Measurements from ENCODE around the gene FAM107B. TPM values are rescaled to one million over a fixed set of nuclear protein-coding genes. Genes with fewer than 3 reads are reported as not detected.

Gene FAM107B
- total RNA-seq, 1 experiment from 2014 or later: 41.3 TPM

DNA sequence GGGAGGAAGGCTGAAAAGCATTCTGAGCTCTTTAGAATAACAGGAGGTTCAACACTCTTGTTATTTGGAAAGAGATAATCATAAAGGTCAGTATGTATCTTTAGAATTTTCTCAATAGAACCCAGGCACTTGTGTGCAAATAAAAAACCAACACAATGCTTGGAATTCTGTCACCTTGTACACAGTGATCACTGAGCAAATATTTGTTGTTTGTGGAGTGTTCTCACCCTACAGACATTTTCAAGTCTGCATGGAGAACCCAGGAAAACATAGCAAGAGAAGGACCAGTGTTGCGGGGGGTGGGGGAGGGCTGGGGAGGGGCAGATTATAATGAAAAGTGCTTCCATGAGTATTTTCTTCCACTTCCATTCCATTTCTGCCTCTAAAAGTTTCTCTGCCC, 87.4 kb downstream of the FAM107B start:
- no TSS peak for BruUV-seq (replicated peaks)
- Mint-ChIP-seq H3K4me3 (ENCODE audit: unreplicated experiment) (no peak overlapping the region), H3K4me1 (ENCODE audit: insufficient read depth, unreplicated experiment) (no peaks in the 10 kb centered on the region), H3K27ac (ENCODE audit: low read depth, unreplicated experiment) (no peak overlapping the region), H3K36me3 (ENCODE audit: insufficient read depth, unreplicated experiment) (peaks cover 6% of the 10 kb centered on the region), H3K27me3 (ENCODE audit: insufficient read depth, unreplicated experiment) (no peaks in the 10 kb centered on the region), H3K9me3 (ENCODE audit: unreplicated experiment) (no peaks in the 10 kb centered on the region)
- CTCF ChIA-PET: interaction anchor here (0.6 to 1.0 kb wide), 3 partner anchors 10 to 73 kb away, joined by 3 to 4 read pairs (median 3); no protein-coding TSS in a partner anchor
- DNase-seq (ENCODE audit: unreplicated experiment): no peak
- TF ChIP-seq, protein P1, sequence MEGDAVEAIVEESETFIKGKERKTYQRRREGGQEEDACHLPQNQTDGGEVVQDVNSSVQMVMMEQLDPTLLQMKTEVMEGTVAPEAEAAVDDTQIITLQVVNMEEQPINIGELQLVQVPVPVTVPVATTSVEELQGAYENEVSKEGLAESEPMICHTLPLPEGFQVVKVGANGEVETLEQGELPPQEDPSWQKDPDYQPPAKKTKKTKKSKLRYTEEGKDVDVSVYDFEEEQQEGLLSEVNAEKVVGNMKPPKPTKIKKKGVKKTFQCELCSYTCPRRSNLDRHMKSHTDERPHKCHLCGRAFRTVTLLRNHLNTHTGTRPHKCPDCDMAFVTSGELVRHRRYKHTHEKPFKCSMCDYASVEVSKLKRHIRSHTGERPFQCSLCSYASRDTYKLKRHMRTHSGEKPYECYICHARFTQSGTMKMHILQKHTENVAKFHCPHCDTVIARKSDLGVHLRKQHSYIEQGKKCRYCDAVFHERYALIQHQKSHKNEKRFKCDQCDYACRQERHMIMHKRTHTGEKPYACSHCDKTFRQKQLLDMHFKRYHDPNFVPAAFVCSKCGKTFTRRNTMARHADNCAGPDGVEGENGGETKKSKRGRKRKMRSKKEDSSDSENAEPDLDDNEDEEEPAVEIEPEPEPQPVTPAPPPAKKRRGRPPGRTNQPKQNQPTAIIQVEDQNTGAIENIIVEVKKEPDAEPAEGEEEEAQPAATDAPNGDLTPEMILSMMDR (IDR thresholded peaks at IDR 0.05; ENCODE audit: unreplicated experiment): no peak
- intact Hi-C loops (cut with micrococcal nuclease): no loop called here
- POLR2A ChIA-PET: interaction anchor here (1.5 kb wide), 1 partner anchor 151 kb away, joined by 5 read pairs; the partner anchor contains the start of genes CDNF, HSPA14 and MSANTD7

DNA sequence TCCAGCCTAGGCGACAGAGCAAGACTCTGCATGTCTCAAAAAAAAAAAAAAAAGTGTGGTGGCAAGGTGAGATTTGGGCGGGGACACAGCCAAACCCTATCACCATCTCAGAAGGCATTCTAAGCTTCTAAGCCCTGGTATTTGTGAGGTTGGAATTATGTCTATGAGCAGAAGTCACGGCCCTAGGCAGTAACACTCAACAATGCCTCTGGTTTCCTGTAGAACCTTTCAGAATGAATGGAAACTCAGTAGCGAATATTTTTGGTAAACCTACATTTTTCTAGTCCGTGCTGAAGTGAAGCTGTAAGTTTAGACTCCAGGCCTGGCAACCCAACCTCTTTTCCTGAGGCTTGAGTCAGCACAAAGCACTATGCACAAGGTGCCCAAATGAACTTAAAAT, 88.3 kb downstream of the FAM107B start:
- no peaks in the 10 kb centered on the region for H3K27me3 Mint-ChIP-seq (ENCODE audit: insufficient read depth, unreplicated experiment)
- TF ChIP-seq, protein P1 (IDR thresholded peaks at IDR 0.05; ENCODE audit: unreplicated experiment): no peak
- BruUV-seq (replicated peaks): no TSS peak
- H3K4me1 Mint-ChIP-seq (ENCODE audit: insufficient read depth, unreplicated experiment): no peaks in the 10 kb centered on the region
- DNase-seq (ENCODE audit: unreplicated experiment): peak; percentile 12
- ChIA-PET CTCF (interaction anchor here (0.7 to 1.0 kb wide), 2 partner anchors 11 to 159 kb away, joined by 4 to 6 read pairs; no protein-coding TSS in a partner anchor), POLR2A (interaction anchor here (1.5 kb wide), 1 partner anchor 152 kb away, joined by 5 read pairs; the partner anchor contains the start of genes CDNF, HSPA14 and MSANTD7)
- H3K36me3 Mint-ChIP-seq (ENCODE audit: insufficient read depth, unreplicated experiment): peaks cover 6% of the 10 kb centered on the region
- H3K4me3 Mint-ChIP-seq (ENCODE audit: unreplicated experiment): no peak overlapping the region
- intact Hi-C loops (cut with micrococcal nuclease): no loop called here
- H3K27ac Mint-ChIP-seq (ENCODE audit: low read depth, unreplicated experiment): no peak overlapping the region
- H3K9me3 Mint-ChIP-seq (ENCODE audit: unreplicated experiment): no peaks in the 10 kb centered on the region

DNA sequence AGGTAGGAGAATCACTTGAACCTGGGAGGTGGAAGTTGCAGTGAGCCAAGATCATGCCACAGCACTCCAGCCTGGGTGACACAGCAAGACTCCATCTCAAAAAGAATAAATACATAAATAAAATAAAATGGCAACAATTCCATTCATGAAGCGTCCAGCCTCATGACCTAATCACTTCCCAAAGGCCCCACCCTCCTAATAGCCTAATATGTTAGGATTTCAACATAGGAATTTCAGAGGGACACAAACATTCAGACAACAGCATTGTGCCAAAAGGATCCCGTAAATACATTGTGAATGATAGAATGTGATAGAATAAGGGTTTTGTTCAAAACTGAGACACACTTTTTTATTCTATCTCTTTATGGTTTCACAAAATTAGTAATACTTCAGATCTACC, 90.3 kb downstream of the FAM107B start:
- Mint-ChIP-seq H3K27me3 (ENCODE audit: insufficient read depth, unreplicated experiment) (no peaks in the 10 kb centered on the region), H3K27ac (ENCODE audit: low read depth, unreplicated experiment) (no peak overlapping the region), H3K4me3 (ENCODE audit: unreplicated experiment) (no peak overlapping the region), H3K9me3 (ENCODE audit: unreplicated experiment) (no peaks in the 10 kb centered on the region), H3K4me1 (ENCODE audit: insufficient read depth, unreplicated experiment) (no peaks in the 10 kb centered on the region), H3K36me3 (ENCODE audit: insufficient read depth, unreplicated experiment) (peaks cover 6% of the 10 kb centered on the region)
- ChIA-PET POLR2A (no interaction called here), CTCF (interaction anchor here (0.6 to 0.8 kb wide), 2 partner anchors 51 to 897 kb away, joined by 3 to 4 read pairs; no protein-coding TSS in a partner anchor)
- intact Hi-C loops (cut with micrococcal nuclease): no loop called here
- no peak for DNase-seq (ENCODE audit: unreplicated experiment)
- TF ChIP-seq, protein P1 (IDR thresholded peaks at IDR 0.05; ENCODE audit: unreplicated experiment): no peak
- BruUV-seq (replicated peaks): no TSS peak

DNA sequence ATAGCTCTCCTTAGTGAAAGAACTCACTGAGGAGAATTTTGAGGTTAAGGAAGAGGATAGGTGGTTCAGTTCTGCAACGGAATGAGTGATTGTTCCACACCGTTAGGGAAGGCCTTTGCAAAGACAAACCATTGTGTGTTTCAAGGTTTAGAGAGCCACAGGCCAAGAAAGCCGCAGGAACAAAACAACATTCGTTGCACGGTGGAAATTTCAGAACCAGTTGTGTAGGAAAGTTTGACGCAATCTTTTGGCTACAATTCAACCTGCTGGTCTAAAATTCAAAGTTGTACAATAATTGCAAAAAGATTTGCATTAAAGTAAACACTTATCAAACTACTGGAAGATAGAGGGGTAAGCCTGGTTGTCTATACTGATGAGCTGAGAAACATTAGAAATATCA, 91.4 kb downstream of the FAM107B start:
- Mint-ChIP-seq H3K4me3 (ENCODE audit: unreplicated experiment) (no peak overlapping the region), H3K27me3 (ENCODE audit: insufficient read depth, unreplicated experiment) (no peaks in the 10 kb centered on the region), H3K27ac (ENCODE audit: low read depth, unreplicated experiment) (no peak overlapping the region), H3K36me3 (ENCODE audit: insufficient read depth, unreplicated experiment) (peaks cover 6% of the 10 kb centered on the region), H3K4me1 (ENCODE audit: insufficient read depth, unreplicated experiment) (no peaks in the 10 kb centered on the region), H3K9me3 (ENCODE audit: unreplicated experiment) (no peaks in the 10 kb centered on the region)
- TF ChIP-seq, protein P1 (IDR thresholded peaks at IDR 0.05; ENCODE audit: unreplicated experiment): no peak
- CTCF ChIA-PET: interaction anchor here (0.5 to 0.6 kb wide), 2 partner anchors 27 to 74 kb away, joined by 3 read pairs; no protein-coding TSS in a partner anchor
- intact Hi-C loops (cut with micrococcal nuclease): no loop called here
- DNase-seq (ENCODE audit: unreplicated experiment): no peak
- BruUV-seq (replicated peaks): no TSS peak
- POLR2A ChIA-PET: interaction anchor here (0.5 to 1.7 kb wide), 5 partner anchors 12 to 155 kb away, joined by 3 to 5 read pairs (median 3); partner anchors contain the start of genes CDNF, HSPA14 and MSANTD7
